Activated naive CD4-positive, alpha-beta T cell treated with anti-CD3 and anti-CD28 coated beads for 36 hours (primary cell): ENCODE measurements around the gene RAB11B. TPM values are rescaled to one million over a fixed set of nuclear protein-coding genes. Genes with fewer than 3 reads are reported as not detected.

Source experiments
- CTCF ChIA-PET: fragments of 350-600 bp; sonication (Branson Sonifier 250); formaldehyde crosslinking; loops from one replicate; lab custom pipeline; 2021; ENCODE audit warnings: antibody characterized with exemption; lab: Charles Lee
- DNase-seq: peaks from one replicate; pipeline ENCODE4 v3.0.0-alpha.2; 2020
- H3K27ac Mint-ChIP-seq: one replicate; pipeline ENCODE4 v1.8.0; 2021; ENCODE audit warnings: mild to moderate bottlenecking, mixed read lengths
- H3K27me3 Mint-ChIP-seq: one replicate; pipeline ENCODE4 v1.8.0; 2021; ENCODE audit warnings: low read depth, mixed read lengths
- H3K36me3 Mint-ChIP-seq: one replicate; pipeline ENCODE4 v1.8.0; 2021; ENCODE audit warnings: low read depth, mixed read lengths
- H3K4me1 Mint-ChIP-seq: one replicate; pipeline ENCODE4 v1.8.0; 2021; ENCODE audit warnings: low read depth, mixed read lengths
- H3K4me3 Mint-ChIP-seq: one replicate; pipeline ENCODE4 v1.8.0; 2021; ENCODE audit warnings: mild to moderate bottlenecking, moderate library complexity, mixed read lengths
- H3K9me3 Mint-ChIP-seq: one replicate; pipeline ENCODE4 v1.8.0; 2021; ENCODE audit warnings: mixed read lengths
- intact Hi-C: fragments of 100-400 bp; cut with micrococcal nuclease; formaldehyde crosslinking; loops from one replicate; pipeline ENCODE4 v1.15.1; 2023
- microRNA-seq: library from miRNA; unstranded; fragments of <30 nt; microRNA quantifications from one replicate; pipeline ENCODE4 v1.2.0, GENCODE V29; 2022; ENCODE audit warnings: borderline microRNAs expressed, borderline replicate concordance
- total RNA-seq, 2 experiments: library from RNA; stranded (reverse); gene quantifications; one replicate each; pipeline ENCODE4 v1.2.3, GENCODE V29; 2021

RAB11B gene
- total RNA-seq, 2 experiments from 2014 or later, result 61.9 to 69.6 TPM

- no peaks in the 10 kb centered on the region for H3K27me3 Mint-ChIP-seq
- peak overlapping the region; percentile 95 for H3K4me3 Mint-ChIP-seq
- no peaks in the 10 kb centered on the region for H3K9me3 Mint-ChIP-seq
- H3K36me3 Mint-ChIP-seq, result peaks cover 25% of the 10 kb centered on the region
- CTCF ChIA-PET, result interaction anchor here (1.1 to 1.4 kb wide), 2 partner anchors 12 to 49 kb away, joined by 4 to 6 read pairs; no protein-coding TSS in a partner anchor
- H3K4me1 Mint-ChIP-seq, result peaks cover 44% of the 10 kb centered on the region
- peak; percentile 49 for DNase-seq
- peak overlapping the region; percentile 81 for H3K27ac Mint-ChIP-seq
- intact Hi-C loops, result loop anchor here (1.0 to 10.0 kb wide), 4 partner anchors 37 to 441 kb away; partner anchors contain the start of genes ELAVL1, RAB11B and ZNF414
Measured at GRCh38 chr19:8445488-8446001, 55.4 kb downstream of the RAB11B start.

- CTCF ChIA-PET, result interaction anchor here (0.6 to 1.5 kb wide), 8 partner anchors 11 to 134 kb away, joined by 3 to 6 read pairs (median 4); partner anchors contain the start of gene MARCHF2
- H3K4me3 Mint-ChIP-seq, result peak overlapping the region; percentile 95
- no peaks in the 10 kb centered on the region for H3K9me3 Mint-ChIP-seq
- no peaks in the 10 kb centered on the region for H3K27me3 Mint-ChIP-seq
- peaks cover 49% of the 10 kb centered on the region for H3K4me1 Mint-ChIP-seq
- peaks cover 27% of the 10 kb centered on the region for H3K36me3 Mint-ChIP-seq
- intact Hi-C loops, result loop anchor here (5.0 to 10.0 kb wide), 2 partner anchors 36 to 441 kb away; partner anchors contain the start of gene ELAVL1
- DNase-seq, result no peak
- H3K27ac Mint-ChIP-seq, result peak overlapping the region; percentile 81
Measured at GRCh38 chr19:8446061-8446709, 56.0 kb downstream of the RAB11B start.

GRCh38 chr19:8449830-8450229 is 59.7 kb downstream of the RAB11B start:
- CTCF ChIA-PET, result interaction anchor here (0.6 to 1.9 kb wide), 5 partner anchors 16 to 174 kb away, joined by 3 to 4 read pairs (median 3); partner anchors contain the start of gene MARCHF2
- Mint-ChIP-seq H3K36me3 (peaks cover 39% of the 10 kb centered on the region), H3K27me3 (no peaks in the 10 kb centered on the region), H3K4me3 (no peak overlapping the region), H3K4me1 (peaks cover 79% of the 10 kb centered on the region), H3K27ac (peak overlapping the region; percentile 54), H3K9me3 (no peaks in the 10 kb centered on the region)
- no peak for DNase-seq
- intact Hi-C loops, result loop anchor here (5.0 to 10.0 kb wide), 2 partner anchors 32 to 445 kb away; partner anchors contain the start of gene ELAVL1

GRCh38 chr19:8451377-8451776 is 61.2 kb downstream of the RAB11B start:
- Mint-ChIP-seq H3K4me3 (no peak overlapping the region), H3K36me3 (peaks cover 41% of the 10 kb centered on the region), H3K27ac (no peak overlapping the region), H3K4me1 (peaks cover 86% of the 10 kb centered on the region), H3K27me3 (no peaks in the 10 kb centered on the region), H3K9me3 (no peaks in the 10 kb centered on the region)
- DNase-seq, result no peak
- intact Hi-C loops, result no loop called here
- CTCF ChIA-PET, result interaction anchor here (1.0 to 1.9 kb wide), 3 partner anchors 11 to 128 kb away, joined by 3 to 4 read pairs (median 3); no protein-coding TSS in a partner anchor

- peaks cover 41% of the 10 kb centered on the region for H3K36me3 Mint-ChIP-seq
- no peak for DNase-seq
- H3K27me3 Mint-ChIP-seq, result no peaks in the 10 kb centered on the region
- no peaks in the 10 kb centered on the region for H3K9me3 Mint-ChIP-seq
- H3K4me1 Mint-ChIP-seq, result peaks cover 86% of the 10 kb centered on the region
- intact Hi-C loops, result no loop called here
- peak overlapping the region; percentile 33 for H3K27ac Mint-ChIP-seq
- no peak overlapping the region for H3K4me3 Mint-ChIP-seq
- CTCF ChIA-PET, result interaction anchor here (1.5 to 1.9 kb wide), 2 partner anchors 97 to 127 kb away, joined by 3 to 4 read pairs; no protein-coding TSS in a partner anchor
Measured at GRCh38 chr19:8451885-8452284, 61.7 kb downstream of the RAB11B start.

GRCh38 chr19:8452446-8453123 is 62.4 kb downstream of the RAB11B start:
- H3K4me1 Mint-ChIP-seq, result peaks cover 86% of the 10 kb centered on the region
- peaks cover 36% of the 10 kb centered on the region for H3K36me3 Mint-ChIP-seq
- no peaks in the 10 kb centered on the region for H3K27me3 Mint-ChIP-seq
- peak overlapping the region; percentile 33 for H3K27ac Mint-ChIP-seq
- no peaks in the 10 kb centered on the region for H3K9me3 Mint-ChIP-seq
- CTCF ChIA-PET, result interaction anchor here (0.6 to 1.1 kb wide), 2 partner anchors 10 to 42 kb away, joined by 3 to 4 read pairs; no protein-coding TSS in a partner anchor
- intact Hi-C loops, result no loop called here
- DNase-seq, result no peak
- H3K4me3 Mint-ChIP-seq, result no peak overlapping the region

- CTCF ChIA-PET, result interaction anchor here (1.1 kb wide), 1 partner anchor 9 kb away, joined by 3 read pairs; no protein-coding TSS in a partner anchor
- H3K4me3 Mint-ChIP-seq, result no peak overlapping the region
- H3K9me3 Mint-ChIP-seq, result no peaks in the 10 kb centered on the region
- H3K27ac Mint-ChIP-seq, result no peak overlapping the region
- peaks cover 89% of the 10 kb centered on the region for H3K4me1 Mint-ChIP-seq
- no peaks in the 10 kb centered on the region for H3K27me3 Mint-ChIP-seq
- DNase-seq, result no peak
- intact Hi-C loops, result no loop called here
- peaks cover 37% of the 10 kb centered on the region for H3K36me3 Mint-ChIP-seq
Measured at GRCh38 chr19:8453616-8454015, 63.5 kb downstream of the RAB11B start.

Small RNA genes within 50 kb of the gene (microRNA-seq; reads per million reads assigned to microRNA genes)
- gene MIR4999, result 6.6 reads per million, percentile 9 among the genes with 10 or more reads in this experiment

Other genes starting within 250 kb of the RAB11B start
- gene FBN3, start 240.8 kb upstream of the RAB11B start, total RNA-seq, result not detected
- 10 to 100 TPM; 15.7 to 19.4 TPM for gene CERS4, start 181.0 kb upstream of the RAB11B start, total RNA-seq
- gene CD320, start 82.0 kb upstream of the RAB11B start, total RNA-seq, result 10 to 100 TPM; 37.6 to 40.1 TPM
- 100 to 1,000 TPM in 1 of 2 experiments, 10 to 100 TPM in 1; 95.9 to 104 TPM for gene NDUFA7, start 69.0 kb upstream of the RAB11B start, total RNA-seq
- gene RPS28, start 68.9 kb upstream of the RAB11B start, total RNA-seq, result 1,000 to 10,000 TPM; 2,814 to 3,007 TPM
- under 1 TPM; 0.17 to 0.36 TPM for gene KANK3, start 47.1 kb upstream of the RAB11B start, total RNA-seq
- not detected for gene ANGPTL4, start 26.2 kb upstream of the RAB11B start, total RNA-seq
- 10 to 100 TPM in 1 of 2 experiments, 1 to 10 TPM in 1; 9.2 to 10.3 TPM for gene MARCHF2, start 22.9 kb downstream of the RAB11B start, total RNA-seq
- 100 to 1,000 TPM; 151 to 169 TPM for gene HNRNPM, start 54.6 kb downstream of the RAB11B start, total RNA-seq
- under 1 TPM; 0.40 to 0.45 TPM for gene PRAM1, start 112.3 kb downstream of the RAB11B start, total RNA-seq
- gene ZNF414, start 123.8 kb downstream of the RAB11B start, total RNA-seq, result 10 to 100 TPM; 19.8 to 24.1 TPM
- gene MYO1F, start 187.1 kb downstream of the RAB11B start, total RNA-seq, result 1 to 10 TPM; 2.0 to 2.2 TPM
- gene ADAMTS10, start 220.4 kb downstream of the RAB11B start, total RNA-seq, result 1 to 10 TPM; 3.3 to 3.5 TPM
- gene NFILZ, start 240.3 kb downstream of the RAB11B start, total RNA-seq, result not detected